Caco-2 (cell line): ENCODE measurements around the gene ZDBF2. TPM values are rescaled to one million over a fixed set of nuclear protein-coding genes. Genes with fewer than 3 reads are reported as not detected.

Experiments used
- BruUV-seq: library from RNA; stranded (reverse); fragments of 400-500 nt; replicated peaks from 2 replicates; lab custom pipeline; 2021; lab: Mats Ljungman, UMichigan
- CTCF ChIA-PET: fragments of 300-600 bp; sonication (Branson Sonifier 250); formaldehyde crosslinking; loops from one replicate; lab custom pipeline; 2022; ENCODE audit warnings: antibody characterized with exemption; lab: Charles Lee
- POLR2A ChIA-PET: fragments of 300-600 bp; sonication (Branson Sonifier 250); formaldehyde crosslinking; loops from one replicate; lab custom pipeline; 2022; ENCODE audit warnings: antibody characterized with exemption; lab: Charles Lee
- DNase-seq, 2 experiments: peaks; one replicate each; pipeline versions ENCODE4 v3.0.0 to v3.0.0-alpha.2; 2020 to 2022
- H3K27me3 ChIP-seq: replicated peaks from 2 replicates; pipeline ENCODE4 v1.6.0; 2011; ENCODE audit warnings: low read length; ENCODE audit not compliant: control insufficient read depth, insufficient read depth
- H3K36me3 ChIP-seq: 2 replicates; pipeline ENCODE4 v1.5.1; 2011; ENCODE audit warnings: low read length; ENCODE audit not compliant: control insufficient read depth, insufficient read depth
- H3K4me1 ChIP-seq: fragments of 250-450 bp; sonication (Bioruptor Pico); 2 replicates; pipeline ENCODE4 v1.5.1; 2020; ENCODE audit warnings: mild to moderate bottlenecking
- H3K4me3 ChIP-seq: 2 replicates; pipeline ENCODE4 v1.5.1; 2011; ENCODE audit warnings: low read depth, mild to moderate bottlenecking, control low read depth, low read length
- H3K9me3 ChIP-seq: fragments of 250-450 bp; sonication (Bioruptor Pico); 2 replicates; pipeline ENCODE4 v1.5.1; 2020; ENCODE audit warnings: mild to moderate bottlenecking, moderate library complexity
- H3K27ac Mint-ChIP-seq: one replicate; pipeline ENCODE4 v1.8.0; 2022; ENCODE audit warnings: mixed read lengths; ENCODE audit not compliant: unreplicated experiment
- H3K27me3 Mint-ChIP-seq: one replicate; pipeline ENCODE4 v1.8.0; 2022; ENCODE audit warnings: mixed read lengths; ENCODE audit not compliant: insufficient read depth, unreplicated experiment
- H3K36me3 Mint-ChIP-seq: one replicate; pipeline ENCODE4 v1.8.0; 2022; ENCODE audit warnings: mild to moderate bottlenecking, mixed read lengths; ENCODE audit not compliant: insufficient read depth, unreplicated experiment
- H3K4me1 Mint-ChIP-seq: one replicate; pipeline ENCODE4 v1.8.0; 2022; ENCODE audit warnings: low read depth, mixed read lengths; ENCODE audit not compliant: unreplicated experiment
- H3K4me3 Mint-ChIP-seq: one replicate; pipeline ENCODE4 v1.8.0; 2022; ENCODE audit warnings: mild to moderate bottlenecking, moderate library complexity, mixed read lengths; ENCODE audit not compliant: unreplicated experiment
- H3K9me3 Mint-ChIP-seq: one replicate; pipeline ENCODE4 v1.8.0; 2022; ENCODE audit warnings: mixed read lengths; ENCODE audit not compliant: unreplicated experiment
- intact Hi-C: fragments of 100-400 bp; cut with micrococcal nuclease; formaldehyde crosslinking; loops from one replicate; pipeline ENCODE4 v1.10.0; 2022; ENCODE audit not compliant: unreplicated experiment
- total RNA-seq: library from RNA; stranded (reverse); gene quantifications from 2 replicates; pipeline ENCODE4 v1.2.3, GENCODE V29; 2022
- TF ChIP-seq, protein P1 (sequence below), 2 experiments: fragments of 200-600 bp in 1 of 2; IDR thresholded peaks; 1 replicate in 1 of 2; 2 replicates in 1 of 2; pipeline versions ENCODE4 v1.5.1 to v1.8.0; 2011 to 2022; ENCODE audit warnings: antibody characterized with exemption in 1 of 2, control low read depth in 1 of 2, inconsistent platforms in 1 of 2, low read depth in 1 of 2, low read length in 1 of 2, mild to moderate bottlenecking in 1 of 2, moderate library complexity in 1 of 2; ENCODE audit not compliant: insufficient read depth in 1 of 2, severe bottlenecking in 1 of 2, unreplicated experiment in 1 of 2

ZDBF2 gene
- total RNA-seq, 1 experiment from 2014 or later: 6.5 TPM

DNA sequence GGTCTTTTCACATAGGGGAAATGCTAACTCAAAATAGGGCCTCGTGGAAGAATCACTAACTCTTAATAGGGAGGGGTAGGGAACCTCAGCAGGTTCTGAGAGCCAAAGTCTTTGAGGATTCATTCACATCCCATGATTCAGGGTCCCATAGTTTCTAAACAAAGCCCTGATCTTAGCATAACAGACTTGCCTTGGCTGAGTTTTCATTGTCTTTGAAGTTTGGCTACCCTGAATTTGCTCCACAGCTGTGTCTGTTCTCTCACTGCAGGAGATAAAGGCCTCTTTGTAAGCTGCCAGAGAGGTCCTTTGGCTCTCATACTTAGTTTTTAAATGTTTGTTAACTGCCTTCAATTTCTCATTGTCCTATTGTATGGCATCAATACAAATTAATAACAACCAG is 54.5 kb downstream of the ZDBF2 start:
- no TSS peak for BruUV-seq
- Histone ChIP-seq H3K27me3 (no peaks in the 10 kb centered on the region), H3K4me1 (no peaks in the 10 kb centered on the region), H3K9me3 (no peaks in the 10 kb centered on the region), H3K4me3 (no peak overlapping the region), H3K36me3 (no peaks in the 10 kb centered on the region)
- TF ChIP-seq, protein P1, sequence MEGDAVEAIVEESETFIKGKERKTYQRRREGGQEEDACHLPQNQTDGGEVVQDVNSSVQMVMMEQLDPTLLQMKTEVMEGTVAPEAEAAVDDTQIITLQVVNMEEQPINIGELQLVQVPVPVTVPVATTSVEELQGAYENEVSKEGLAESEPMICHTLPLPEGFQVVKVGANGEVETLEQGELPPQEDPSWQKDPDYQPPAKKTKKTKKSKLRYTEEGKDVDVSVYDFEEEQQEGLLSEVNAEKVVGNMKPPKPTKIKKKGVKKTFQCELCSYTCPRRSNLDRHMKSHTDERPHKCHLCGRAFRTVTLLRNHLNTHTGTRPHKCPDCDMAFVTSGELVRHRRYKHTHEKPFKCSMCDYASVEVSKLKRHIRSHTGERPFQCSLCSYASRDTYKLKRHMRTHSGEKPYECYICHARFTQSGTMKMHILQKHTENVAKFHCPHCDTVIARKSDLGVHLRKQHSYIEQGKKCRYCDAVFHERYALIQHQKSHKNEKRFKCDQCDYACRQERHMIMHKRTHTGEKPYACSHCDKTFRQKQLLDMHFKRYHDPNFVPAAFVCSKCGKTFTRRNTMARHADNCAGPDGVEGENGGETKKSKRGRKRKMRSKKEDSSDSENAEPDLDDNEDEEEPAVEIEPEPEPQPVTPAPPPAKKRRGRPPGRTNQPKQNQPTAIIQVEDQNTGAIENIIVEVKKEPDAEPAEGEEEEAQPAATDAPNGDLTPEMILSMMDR (IDR thresholded peaks at IDR 0.05; ENCODE audit: insufficient read depth in 1 of 2, low read depth in 1 of 2, low read length in 1 of 2, severe bottlenecking in 1 of 2, unreplicated experiment in 1 of 2): no peak
- Mint-ChIP-seq H3K9me3 (no peaks in the 10 kb centered on the region), H3K27me3 (no peaks in the 10 kb centered on the region), H3K4me1 (no peaks in the 10 kb centered on the region), H3K36me3 (no peaks in the 10 kb centered on the region), H3K27ac (no peak overlapping the region), H3K4me3 (no peak overlapping the region)
- DNase-seq: no peak
- ChIA-PET POLR2A (interaction anchor here (0.5 kb wide), 1 partner anchor 516 kb away, joined by 3 read pairs; no protein-coding TSS in a partner anchor), CTCF (no interaction called here)
- intact Hi-C loops: no loop called here

DNA sequence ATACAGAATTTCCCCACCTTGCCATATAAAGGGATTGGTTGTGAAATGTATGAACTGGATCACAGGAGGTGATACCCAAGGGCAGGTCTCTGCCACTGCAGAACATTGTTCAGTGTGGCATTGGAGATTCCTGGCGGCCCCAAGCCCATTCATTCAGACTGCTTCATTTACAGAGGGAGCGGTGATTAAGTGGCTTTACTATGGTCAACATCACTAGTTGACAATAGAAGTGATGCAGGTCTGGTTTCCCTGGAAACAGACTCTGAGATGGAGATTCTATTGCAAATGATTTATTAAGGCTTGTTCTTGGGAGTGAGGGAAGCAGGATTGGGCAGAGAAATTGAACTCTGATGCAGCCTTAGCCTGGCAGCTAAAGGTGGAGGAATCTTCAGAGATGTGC is 62.4 kb downstream of the ZDBF2 start:
- ChIA-PET POLR2A (no interaction called here), CTCF (no interaction called here)
- H3K4me1 ChIP-seq: no peaks in the 10 kb centered on the region
- Mint-ChIP-seq H3K4me3 (no peak overlapping the region), H3K27ac (no peak overlapping the region), H3K4me1 (no peaks in the 10 kb centered on the region), H3K36me3 (no peaks in the 10 kb centered on the region), H3K9me3 (no peaks in the 10 kb centered on the region), H3K27me3 (peaks cover 10% of the 10 kb centered on the region)
- TF ChIP-seq, protein P1 (IDR thresholded peaks at IDR 0.05; ENCODE audit: insufficient read depth in 1 of 2, low read depth in 1 of 2, low read length in 1 of 2, severe bottlenecking in 1 of 2, unreplicated experiment in 1 of 2): no peak
- no peak overlapping the region for H3K4me3 ChIP-seq
- 0 out of 2 replicates have a peak, but pooled peaks cover 4% of the 10 kb centered on the region for H3K9me3 ChIP-seq
- no peak for DNase-seq
- intact Hi-C loops: no loop called here
- no peaks in the 10 kb centered on the region; the same call in 1 of the 2 replicates for H3K27me3 ChIP-seq
- no TSS peak for BruUV-seq
- H3K36me3 ChIP-seq: no peaks in the 10 kb centered on the region

DNA sequence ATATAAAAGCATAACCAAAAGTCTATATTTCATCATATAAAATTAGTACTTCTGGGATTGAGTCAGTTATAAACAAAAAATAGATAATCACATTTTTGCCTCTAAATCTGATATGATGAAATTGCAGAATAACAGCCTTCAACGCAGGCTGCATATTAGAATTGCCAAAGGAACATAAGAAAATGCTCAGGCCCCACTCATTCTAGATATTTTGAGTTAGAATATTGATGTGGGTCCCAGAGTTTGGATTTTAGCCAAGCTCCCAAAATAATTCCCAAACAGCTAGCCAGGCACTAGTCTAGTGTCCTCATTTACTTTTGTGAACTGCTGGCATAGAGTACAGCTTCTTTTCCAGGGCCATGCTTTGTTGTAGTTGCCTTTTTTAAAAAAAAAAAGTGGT is 63.5 kb downstream of the ZDBF2 start:
- no peak for DNase-seq
- Histone ChIP-seq H3K36me3 (no peaks in the 10 kb centered on the region), H3K27me3 (no peaks in the 10 kb centered on the region; the same call in 1 of the 2 replicates), H3K4me3 (no peak overlapping the region), H3K9me3 (0 out of 2 replicates have a peak, but pooled peaks cover 4% of the 10 kb centered on the region), H3K4me1 (no peaks in the 10 kb centered on the region)
- Mint-ChIP-seq H3K4me1 (no peaks in the 10 kb centered on the region), H3K36me3 (no peaks in the 10 kb centered on the region), H3K27me3 (peaks cover 10% of the 10 kb centered on the region), H3K4me3 (no peak overlapping the region), H3K27ac (no peak overlapping the region), H3K9me3 (no peaks in the 10 kb centered on the region)
- TF ChIP-seq, protein P1 (IDR thresholded peaks at IDR 0.05; ENCODE audit: insufficient read depth in 1 of 2, low read depth in 1 of 2, low read length in 1 of 2, severe bottlenecking in 1 of 2, unreplicated experiment in 1 of 2): no peak
- CTCF ChIA-PET: interaction anchor here (0.7 kb wide), 1 partner anchor 252 kb away, joined by 4 read pairs; the partner anchor contains the start of gene INO80D
- intact Hi-C loops: no loop called here
- no TSS peak for BruUV-seq
- POLR2A ChIA-PET: no interaction called here
